HL-60 (cell line): ENCODE measurements around the gene UGCG.

Experiments used
- POLR2AphosphoS5 ChIP-seq: IDR thresholded peaks from 2 replicates; pipeline ENCODE4 v1.6.1; 2012; ENCODE audit warnings: low read depth
- TF ChIP-seq, protein P1 (sequence below): IDR thresholded peaks from one replicate; pipeline ENCODE4 v1.5.1; 2011; ENCODE audit warnings: low read length, control low read depth, inconsistent platforms; ENCODE audit not compliant: insufficient read depth
- TF ChIP-seq, protein P2 (sequence below): IDR thresholded peaks from 2 replicates; pipeline ENCODE4 v1.6.1; 2012; ENCODE audit warnings: low read depth; ENCODE audit not compliant: insufficient replicate concordance

DNA sequence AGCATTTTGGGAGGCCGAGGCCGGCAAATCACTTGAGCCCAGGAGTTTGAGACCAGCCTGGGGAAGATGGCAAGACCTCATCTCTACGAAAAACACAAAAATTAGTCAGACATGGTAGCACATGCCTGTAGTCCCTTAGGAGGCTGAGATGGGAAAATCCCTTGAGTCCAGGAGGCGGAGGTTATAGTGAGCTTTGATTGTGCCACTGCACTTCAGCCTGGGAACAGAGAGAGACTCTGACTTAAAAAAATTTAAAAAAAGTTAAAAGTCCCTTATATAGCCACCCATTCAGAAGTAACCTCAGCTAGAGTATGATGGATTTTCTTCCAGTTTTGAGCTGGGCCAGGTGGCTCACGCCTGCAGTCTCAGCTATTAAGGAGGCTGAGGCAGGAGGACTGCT, 72.4 kb downstream of the UGCG start:
- TF ChIP-seq POLR2AphosphoS5 = no peak
- TF ChIP-seq, protein P1, sequence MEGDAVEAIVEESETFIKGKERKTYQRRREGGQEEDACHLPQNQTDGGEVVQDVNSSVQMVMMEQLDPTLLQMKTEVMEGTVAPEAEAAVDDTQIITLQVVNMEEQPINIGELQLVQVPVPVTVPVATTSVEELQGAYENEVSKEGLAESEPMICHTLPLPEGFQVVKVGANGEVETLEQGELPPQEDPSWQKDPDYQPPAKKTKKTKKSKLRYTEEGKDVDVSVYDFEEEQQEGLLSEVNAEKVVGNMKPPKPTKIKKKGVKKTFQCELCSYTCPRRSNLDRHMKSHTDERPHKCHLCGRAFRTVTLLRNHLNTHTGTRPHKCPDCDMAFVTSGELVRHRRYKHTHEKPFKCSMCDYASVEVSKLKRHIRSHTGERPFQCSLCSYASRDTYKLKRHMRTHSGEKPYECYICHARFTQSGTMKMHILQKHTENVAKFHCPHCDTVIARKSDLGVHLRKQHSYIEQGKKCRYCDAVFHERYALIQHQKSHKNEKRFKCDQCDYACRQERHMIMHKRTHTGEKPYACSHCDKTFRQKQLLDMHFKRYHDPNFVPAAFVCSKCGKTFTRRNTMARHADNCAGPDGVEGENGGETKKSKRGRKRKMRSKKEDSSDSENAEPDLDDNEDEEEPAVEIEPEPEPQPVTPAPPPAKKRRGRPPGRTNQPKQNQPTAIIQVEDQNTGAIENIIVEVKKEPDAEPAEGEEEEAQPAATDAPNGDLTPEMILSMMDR = no peak
- TF ChIP-seq, protein P2, sequence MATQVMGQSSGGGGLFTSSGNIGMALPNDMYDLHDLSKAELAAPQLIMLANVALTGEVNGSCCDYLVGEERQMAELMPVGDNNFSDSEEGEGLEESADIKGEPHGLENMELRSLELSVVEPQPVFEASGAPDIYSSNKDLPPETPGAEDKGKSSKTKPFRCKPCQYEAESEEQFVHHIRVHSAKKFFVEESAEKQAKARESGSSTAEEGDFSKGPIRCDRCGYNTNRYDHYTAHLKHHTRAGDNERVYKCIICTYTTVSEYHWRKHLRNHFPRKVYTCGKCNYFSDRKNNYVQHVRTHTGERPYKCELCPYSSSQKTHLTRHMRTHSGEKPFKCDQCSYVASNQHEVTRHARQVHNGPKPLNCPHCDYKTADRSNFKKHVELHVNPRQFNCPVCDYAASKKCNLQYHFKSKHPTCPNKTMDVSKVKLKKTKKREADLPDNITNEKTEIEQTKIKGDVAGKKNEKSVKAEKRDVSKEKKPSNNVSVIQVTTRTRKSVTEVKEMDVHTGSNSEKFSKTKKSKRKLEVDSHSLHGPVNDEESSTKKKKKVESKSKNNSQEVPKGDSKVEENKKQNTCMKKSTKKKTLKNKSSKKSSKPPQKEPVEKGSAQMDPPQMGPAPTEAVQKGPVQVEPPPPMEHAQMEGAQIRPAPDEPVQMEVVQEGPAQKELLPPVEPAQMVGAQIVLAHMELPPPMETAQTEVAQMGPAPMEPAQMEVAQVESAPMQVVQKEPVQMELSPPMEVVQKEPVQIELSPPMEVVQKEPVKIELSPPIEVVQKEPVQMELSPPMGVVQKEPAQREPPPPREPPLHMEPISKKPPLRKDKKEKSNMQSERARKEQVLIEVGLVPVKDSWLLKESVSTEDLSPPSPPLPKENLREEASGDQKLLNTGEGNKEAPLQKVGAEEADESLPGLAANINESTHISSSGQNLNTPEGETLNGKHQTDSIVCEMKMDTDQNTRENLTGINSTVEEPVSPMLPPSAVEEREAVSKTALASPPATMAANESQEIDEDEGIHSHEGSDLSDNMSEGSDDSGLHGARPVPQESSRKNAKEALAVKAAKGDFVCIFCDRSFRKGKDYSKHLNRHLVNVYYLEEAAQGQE = no peak
